Muscle layer of colon (tissue), 2 donors: Measurements from ENCODE around the gene CLEC16A.
"Not testable (repeated sequence)": the region's sequence is repeated elsewhere in the genome, so short reads cannot be mapped to it uniquely, and the experiment has no call there.

ENCODE experiments used
- H3K27ac ChIP-seq: one replicate; pipeline ENCODE4 v1.7.0; 2013; ENCODE audit warnings: low read depth, mild to moderate bottlenecking, low read length, moderate library complexity
- H3K27me3 ChIP-seq, 2 donors: one replicate each; pipeline ENCODE4 v1.7.0; 2013; ENCODE audit warnings: low read length in 2 of 2, mild to moderate bottlenecking in 2 of 2; ENCODE audit not compliant: insufficient read depth in 2 of 2, control insufficient read depth in 1 of 2
- H3K36me3 ChIP-seq: one replicate; pipeline ENCODE4 v1.7.0; 2013; ENCODE audit warnings: mild to moderate bottlenecking, low read length; ENCODE audit not compliant: insufficient read depth
- H3K4me1 ChIP-seq: one replicate; pipeline ENCODE4 v1.7.0; 2013; ENCODE audit warnings: mild to moderate bottlenecking, low read length; ENCODE audit not compliant: insufficient read depth
- H3K4me3 ChIP-seq, 2 donors: one replicate each; pipeline ENCODE4 v1.7.0; 2013; ENCODE audit warnings: low read length in 2 of 2, low read depth in 1 of 2, mild to moderate bottlenecking in 1 of 2, moderate library complexity in 1 of 2
- H3K9ac ChIP-seq: one replicate; pipeline ENCODE4 v1.7.0; 2013; ENCODE audit warnings: low read length
- H3K9me3 ChIP-seq: one replicate; pipeline ENCODE4 v1.7.0; 2013; ENCODE audit warnings: mild to moderate bottlenecking, low read length
- donor health status: abdominal sarcoma.
- donor health status: Adenocarcinoma of cecum.

Gene CLEC16A

DNA sequence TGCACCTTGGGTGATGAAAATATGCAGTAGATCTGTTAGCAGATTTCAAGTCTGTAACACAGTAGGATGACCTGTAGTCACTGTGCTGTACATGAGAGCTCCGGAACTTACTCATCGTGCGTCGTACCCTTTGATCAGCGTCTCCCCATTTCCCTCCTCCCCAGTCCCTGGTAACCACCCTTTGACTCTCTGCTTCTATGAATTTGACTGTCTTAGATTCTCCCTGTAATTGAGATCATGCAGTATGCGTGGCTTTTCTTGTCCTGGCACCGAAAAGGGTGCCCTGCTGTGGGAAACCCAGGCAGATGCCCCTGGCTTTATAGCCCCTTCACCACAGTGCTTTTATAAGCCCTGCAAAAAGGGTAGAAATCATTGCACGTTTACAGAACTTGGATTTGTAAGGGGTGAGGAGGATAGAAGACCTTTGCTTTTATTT is 20.5 kb downstream of the CLEC16A start:
- Histone ChIP-seq H3K9me3 (no peaks in the 10 kb centered on the region), H3K27me3 (no peaks in the 10 kb centered on the region), H3K4me1 (peaks cover 18% of the 10 kb centered on the region), H3K9ac (no peak overlapping the region), H3K36me3 (peaks cover 26% of the 10 kb centered on the region), H3K4me3 (no peak overlapping the region), H3K27ac (no peak overlapping the region)

DNA sequence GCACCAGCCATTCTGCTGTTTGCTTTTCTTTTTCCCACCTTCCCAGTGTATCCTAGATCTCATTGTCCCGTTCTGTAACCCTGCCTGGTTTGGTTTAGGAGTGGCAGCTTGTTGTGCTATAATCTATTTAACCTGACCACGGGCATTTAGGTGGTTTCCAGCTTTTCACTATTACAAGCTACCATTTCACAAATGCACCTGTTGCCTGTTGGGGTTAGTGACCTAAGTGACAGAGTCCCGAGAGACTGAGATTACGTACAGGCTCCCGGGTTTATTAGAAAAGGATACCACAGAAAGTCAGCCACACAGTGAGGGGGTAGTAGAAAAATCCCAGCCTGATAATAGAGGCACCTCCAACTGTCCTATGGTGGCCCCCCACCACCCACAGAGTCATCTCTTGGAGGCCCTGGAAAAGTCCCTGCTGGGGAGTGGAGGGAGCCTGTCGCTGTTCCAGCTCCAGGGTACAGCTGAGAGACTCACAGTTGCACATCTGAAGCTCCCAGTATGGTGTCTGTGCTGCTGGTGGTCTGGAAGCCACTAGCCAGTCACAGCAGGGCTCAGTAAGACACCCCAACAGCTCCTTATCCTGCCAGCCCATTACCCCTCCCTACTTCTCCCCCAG is 21.2 kb downstream of the CLEC16A start:
- peaks cover 16% of the 10 kb centered on the region for H3K4me1 ChIP-seq
- no peak overlapping the region for H3K27ac ChIP-seq
- H3K36me3 ChIP-seq, result peaks cover 27% of the 10 kb centered on the region
- no peaks in the 10 kb centered on the region for H3K9me3 ChIP-seq
- H3K27me3 ChIP-seq, result no peaks in the 10 kb centered on the region
- H3K9ac ChIP-seq, result no peak overlapping the region
- no peak overlapping the region for H3K4me3 ChIP-seq

DNA sequence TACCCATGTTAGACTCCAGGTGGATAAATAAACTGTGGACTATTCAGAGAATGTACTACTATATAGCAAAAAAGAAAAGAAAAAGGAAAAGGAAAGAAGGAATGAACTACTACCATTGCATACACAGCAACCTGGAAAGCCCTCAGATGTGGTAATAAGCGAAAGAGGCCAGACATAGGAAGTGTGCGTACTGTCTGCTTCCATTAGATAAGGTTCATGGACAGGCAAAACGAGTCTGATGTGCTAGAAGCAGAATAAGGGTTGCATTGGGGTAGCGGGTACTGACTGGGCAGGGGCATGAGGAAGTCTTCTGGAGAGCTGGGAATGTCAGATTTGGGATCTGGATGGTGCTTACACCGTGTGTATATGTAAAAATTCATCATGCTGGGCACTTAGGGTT is 21.8 kb downstream of the CLEC16A start:
- no peak overlapping the region for H3K9ac ChIP-seq
- H3K9me3 ChIP-seq, result no peaks in the 10 kb centered on the region
- H3K4me3 ChIP-seq, result no peak overlapping the region
- no peaks in the 10 kb centered on the region for H3K27me3 ChIP-seq
- no peak overlapping the region for H3K27ac ChIP-seq
- peaks cover 33% of the 10 kb centered on the region for H3K36me3 ChIP-seq
- H3K4me1 ChIP-seq, result peaks cover 10% of the 10 kb centered on the region

DNA sequence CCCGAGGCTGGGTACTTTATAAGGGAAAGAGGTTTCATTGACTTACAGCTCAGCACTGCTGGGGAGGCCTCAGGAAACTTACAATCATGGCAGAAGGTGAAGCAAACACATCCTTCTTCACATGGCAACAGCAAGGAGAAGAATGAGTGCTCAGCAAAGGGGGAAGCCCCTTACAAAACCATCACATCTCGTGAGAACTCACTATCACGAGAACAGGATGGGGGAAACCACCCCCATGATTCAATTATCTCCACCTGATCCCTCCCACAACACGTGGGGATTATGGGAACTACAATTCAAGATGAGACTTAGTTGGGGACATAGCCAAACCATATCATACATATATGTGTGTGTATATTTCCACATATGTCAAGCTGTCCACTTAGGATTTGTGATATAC is 22.2 kb downstream of the CLEC16A start:
- not testable (repeated sequence) for H3K4me1 ChIP-seq, H3K4me3 ChIP-seq, H3K9me3 ChIP-seq, H3K9ac ChIP-seq, H3K27ac ChIP-seq, H3K27me3 ChIP-seq
- H3K36me3 ChIP-seq, result peaks cover 33% of the 10 kb centered on the region

DNA sequence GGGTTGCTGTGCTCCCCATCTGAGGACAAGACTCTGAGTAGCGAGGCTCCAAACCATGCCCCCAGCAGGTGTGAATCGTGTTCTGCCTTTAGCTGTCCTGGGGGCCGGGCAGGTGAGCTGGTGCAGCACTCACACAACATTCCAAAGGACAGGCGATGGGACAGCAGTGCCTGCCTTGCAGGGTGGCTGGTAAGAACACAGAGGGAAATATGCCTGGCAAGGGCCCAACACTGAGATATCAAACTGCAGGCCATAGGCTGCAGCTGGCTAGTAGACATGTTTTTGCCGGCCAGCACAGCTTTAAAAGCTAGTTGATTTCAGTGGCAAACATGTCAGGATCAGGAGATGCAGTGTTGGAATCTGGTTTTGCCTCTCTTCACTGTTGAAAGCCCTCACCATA is 23.6 kb downstream of the CLEC16A start:
- Histone ChIP-seq H3K27me3 (no peaks in the 10 kb centered on the region), H3K36me3 (peaks cover 29% of the 10 kb centered on the region), H3K27ac (no peak overlapping the region), H3K4me3 (no peak overlapping the region), H3K4me1 (peaks cover 11% of the 10 kb centered on the region), H3K9ac (no peak overlapping the region), H3K9me3 (no peaks in the 10 kb centered on the region)

DNA sequence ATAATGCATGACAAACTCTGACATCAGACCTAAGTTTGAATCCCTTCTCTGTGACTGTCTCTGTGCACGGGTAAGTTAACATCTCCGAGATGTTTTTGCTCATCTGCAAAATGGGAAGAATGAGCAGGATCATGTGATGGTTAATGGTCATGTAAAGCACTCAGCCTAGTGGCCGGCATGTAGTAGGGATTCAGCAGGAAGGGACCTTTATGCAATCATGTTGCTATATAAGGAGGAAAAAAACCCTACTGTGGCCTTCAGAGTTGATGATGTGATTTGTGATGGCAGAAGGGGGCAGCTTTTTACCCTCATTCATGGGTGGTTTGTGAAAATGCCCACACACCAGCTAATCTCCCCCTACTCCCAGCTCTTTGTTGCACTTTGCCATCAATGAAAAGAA is 24.1 kb downstream of the CLEC16A start:
- Histone ChIP-seq H3K4me3 (no peak overlapping the region), H3K4me1 (peaks cover 11% of the 10 kb centered on the region), H3K27ac (no peak overlapping the region), H3K9ac (no peak overlapping the region), H3K36me3 (peaks cover 29% of the 10 kb centered on the region), H3K27me3 (no peaks in the 10 kb centered on the region), H3K9me3 (no peaks in the 10 kb centered on the region)

DNA sequence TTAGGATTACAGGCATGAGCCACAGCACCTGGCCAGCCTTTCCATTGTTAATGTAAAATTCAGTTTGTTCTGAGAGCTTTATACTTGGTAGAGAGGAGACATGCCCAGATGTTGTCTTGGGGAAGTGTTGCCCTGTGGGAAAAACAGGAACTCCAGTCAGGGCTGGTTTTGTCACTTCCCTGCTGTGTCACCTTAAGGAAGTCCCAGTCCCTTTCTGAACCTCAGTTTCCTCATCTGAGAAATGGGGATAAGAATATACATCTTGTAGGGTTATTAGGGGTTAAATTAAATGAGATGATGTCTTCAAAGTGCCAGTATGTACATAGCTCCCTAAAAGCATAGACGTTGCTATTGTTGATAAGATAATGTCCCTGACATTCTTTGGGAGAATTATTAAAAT is 25.3 kb downstream of the CLEC16A start:
- H3K27ac ChIP-seq, result no peak overlapping the region

DNA sequence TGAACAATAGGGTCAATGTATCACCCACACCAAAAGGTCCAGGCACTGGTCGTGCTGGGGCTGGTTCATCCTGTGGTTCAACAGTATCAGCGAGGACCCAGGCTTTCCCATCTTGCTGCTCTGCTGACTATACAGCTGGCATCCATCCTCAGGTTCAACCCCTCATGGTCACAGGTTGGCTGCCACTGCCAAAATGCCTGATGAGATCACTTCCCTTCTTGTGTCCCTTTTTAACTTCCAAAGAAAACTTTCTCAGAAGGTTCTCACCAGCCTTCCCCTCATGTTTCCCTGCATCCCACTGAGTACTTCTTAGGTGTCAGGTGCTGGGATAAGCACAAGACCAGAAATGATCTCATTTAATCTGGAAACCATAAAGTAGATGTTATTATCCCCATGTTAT is 25.7 kb downstream of the CLEC16A start:
- Histone ChIP-seq H3K27ac (no peak overlapping the region), H3K4me3 (no peak overlapping the region), H3K4me1 (peaks cover 6% of the 10 kb centered on the region), H3K36me3 (peaks cover 34% of the 10 kb centered on the region), H3K27me3 (no peaks in the 10 kb centered on the region), H3K9me3 (no peaks in the 10 kb centered on the region), H3K9ac (no peak overlapping the region)

More for the DNA sequence above, 25.3 kb downstream of the CLEC16A start:
- H3K4me1 ChIP-seq, result peaks cover 6% of the 10 kb centered on the region
- no peaks in the 10 kb centered on the region for H3K9me3 ChIP-seq
- no peak overlapping the region for H3K9ac ChIP-seq
- no peak overlapping the region for H3K4me3 ChIP-seq
- H3K36me3 ChIP-seq, result peaks cover 32% of the 10 kb centered on the region
- H3K27me3 ChIP-seq, result no peaks in the 10 kb centered on the region

DNA sequence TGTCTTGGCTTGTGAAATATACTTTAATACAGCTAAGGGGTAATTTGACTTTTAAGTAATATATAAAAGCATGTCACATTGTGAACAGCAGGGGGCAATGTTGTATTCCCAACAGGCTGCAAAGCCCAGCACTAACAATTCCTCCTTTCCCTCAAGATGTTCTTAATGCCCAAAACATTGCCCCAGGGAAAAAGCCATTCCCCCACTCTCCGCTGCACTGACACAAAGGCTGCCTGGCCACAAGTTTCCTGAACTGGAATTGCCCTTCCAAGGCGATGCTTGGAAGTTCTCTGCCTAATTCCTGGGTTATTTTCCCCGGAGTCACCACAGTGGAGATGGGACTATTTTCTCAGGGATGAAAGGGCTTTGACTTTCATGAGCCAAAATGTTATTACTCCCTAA is 27.2 kb downstream of the CLEC16A start:
- no peak overlapping the region for H3K27ac ChIP-seq
- no peaks in the 10 kb centered on the region for H3K27me3 ChIP-seq

DNA sequence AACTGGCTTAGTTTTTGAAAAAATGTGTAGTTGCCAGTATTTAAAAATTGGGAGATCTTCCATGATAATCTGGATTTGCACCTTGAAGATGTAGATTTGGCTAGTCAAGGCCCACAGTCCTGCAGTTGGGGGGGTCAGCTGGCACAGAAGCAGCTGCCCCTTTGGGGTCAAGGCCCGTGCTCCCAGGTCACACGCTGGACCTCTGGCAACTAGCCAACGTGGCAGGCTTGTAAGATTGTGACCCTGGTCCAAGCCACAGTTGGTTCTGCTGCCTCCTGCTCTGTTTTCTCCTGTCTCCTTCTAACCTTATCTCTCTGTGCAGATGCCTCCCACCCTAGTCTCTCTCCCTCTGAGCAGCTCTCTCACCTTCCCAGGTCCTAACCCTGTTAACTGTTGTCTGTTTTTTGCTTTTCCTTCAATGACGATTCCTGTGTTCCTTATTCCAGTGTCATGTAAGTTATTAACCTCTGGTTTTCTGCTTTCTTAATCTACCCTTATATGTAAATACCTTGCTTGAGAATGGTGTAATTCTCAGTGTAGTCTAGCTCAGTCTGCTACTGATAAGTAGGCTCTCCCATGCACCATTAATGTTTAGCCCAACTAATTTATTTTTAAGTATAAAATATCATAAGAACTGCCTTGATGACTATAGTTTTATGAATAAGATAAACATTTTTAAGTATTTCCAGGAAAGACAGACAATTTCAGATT is 27.9 kb downstream of the CLEC16A start:
- H3K36me3 ChIP-seq, result peaks cover 34% of the 10 kb centered on the region
- H3K4me3 ChIP-seq, result no peak overlapping the region
- H3K27me3 ChIP-seq, result no peaks in the 10 kb centered on the region
- H3K27ac ChIP-seq, result no peak overlapping the region
- H3K4me1 ChIP-seq, result peaks cover 6% of the 10 kb centered on the region
- no peaks in the 10 kb centered on the region for H3K9me3 ChIP-seq
- H3K9ac ChIP-seq, result no peak overlapping the region

More for the DNA sequence above, 27.2 kb downstream of the CLEC16A start:
- Histone ChIP-seq H3K4me3 (no peak overlapping the region), H3K9ac (no peak overlapping the region), H3K4me1 (peaks cover 6% of the 10 kb centered on the region), H3K9me3 (no peaks in the 10 kb centered on the region), H3K36me3 (peaks cover 34% of the 10 kb centered on the region)

DNA sequence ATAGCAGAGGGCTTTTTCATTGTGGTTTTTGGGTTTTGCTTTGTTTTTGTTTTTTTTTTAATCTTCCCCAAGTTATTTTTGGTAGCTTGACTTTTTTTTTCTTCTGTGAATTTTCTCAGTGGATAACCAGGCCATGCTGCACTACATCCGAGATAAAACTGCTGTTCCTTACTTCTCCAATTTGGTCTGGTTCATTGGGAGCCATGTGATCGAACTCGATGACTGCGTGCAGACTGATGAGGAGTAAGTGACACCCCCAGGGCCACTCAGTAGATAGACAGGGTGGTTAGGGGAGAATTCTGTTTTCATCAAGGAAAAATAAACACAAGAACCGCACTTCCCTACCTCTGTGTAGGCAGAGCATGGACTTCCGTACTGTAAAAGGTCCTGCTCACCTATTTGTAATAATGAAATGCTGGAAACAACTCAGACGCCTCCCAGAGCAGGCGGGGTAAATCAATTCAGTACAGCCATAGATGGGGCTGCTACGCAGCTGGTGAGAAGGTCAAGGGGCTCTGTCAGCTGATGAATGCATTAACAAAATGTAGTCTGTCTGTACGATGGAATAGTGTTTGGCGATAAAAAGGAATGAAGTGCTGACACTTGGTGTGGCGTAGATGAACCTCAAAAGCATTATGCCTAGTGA is 28.6 kb downstream of the CLEC16A start:
- Histone ChIP-seq H3K27ac (no peak overlapping the region), H3K4me3 (no peak overlapping the region), H3K4me1 (peaks cover 6% of the 10 kb centered on the region), H3K27me3 (no peaks in the 10 kb centered on the region), H3K9ac (no peak overlapping the region), H3K9me3 (no peaks in the 10 kb centered on the region), H3K36me3 (peaks cover 36% of the 10 kb centered on the region)
